ENCODE results near the gene MCOLN1. TPM values are rescaled to one million over a fixed set of nuclear protein-coding genes. Genes with fewer than 3 reads are reported as not detected.

MCOLN1 gene
- total and polyA plus RNA-seq, 2 of the 4 experiments (the other 2 are of a cell fraction) = 3.4 to 19.6 TPM

DNA sequence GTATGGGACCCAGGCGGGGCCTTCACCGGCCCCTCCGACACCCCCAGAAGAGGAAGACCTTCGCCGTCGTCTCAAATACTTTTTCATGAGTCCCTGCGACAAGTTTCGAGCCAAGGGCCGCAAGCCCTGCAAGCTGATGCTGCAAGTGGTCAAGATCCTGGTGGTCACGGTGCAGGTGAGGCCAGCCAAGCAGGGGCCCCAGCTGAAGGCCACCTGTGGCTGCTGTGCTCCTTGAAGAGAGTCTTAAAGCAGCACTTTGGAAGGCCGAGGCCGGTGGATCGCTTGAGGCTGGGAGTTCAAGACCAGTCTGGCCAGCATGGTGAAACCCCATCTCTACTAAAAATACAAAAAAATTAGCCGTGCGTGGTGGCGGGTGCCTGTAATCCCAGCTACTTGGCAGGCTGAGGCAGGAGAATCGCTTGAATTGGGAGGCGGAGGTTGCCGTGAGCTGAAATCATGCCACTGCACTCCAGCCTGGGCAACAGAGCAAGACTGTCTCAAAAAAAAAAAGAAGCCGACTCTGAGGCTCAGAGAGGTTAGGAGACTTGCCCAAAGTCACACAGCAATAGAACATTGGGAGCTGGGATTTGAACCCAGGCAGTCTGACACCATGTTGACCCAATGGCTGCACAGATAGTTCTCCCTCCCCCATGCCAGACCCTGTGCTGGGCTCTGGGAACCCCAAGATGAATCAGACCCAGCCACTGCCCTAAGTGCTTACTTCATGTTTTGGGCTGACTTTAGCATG is 2.7 kb downstream of the MCOLN1 start:
- H2AFZ ChIP-seq (replicated peaks; ENCODE audit: low read length, poor library complexity) = no peak overlapping the region
- H3K27ac ChIP-seq (ENCODE audit: insufficient read depth, low read length) = no peak overlapping the region
- H2BK15ac ChIP-seq (ENCODE audit: low read depth, low read length) = no peak overlapping the region
- 87% methylated on average over 13 of the region's 20 CpGs; no CpG with 5 or more reads in 1 of the 2 experiments for WGBS, 2 experiments (ENCODE audit: extremely low coverage in 2 of 2, insufficient read length in 1 of 2)
- H4K20me1 ChIP-seq (ENCODE audit: insufficient read depth, low read length) = no peaks in the 10 kb centered on the region
- peak overlapping the region; percentile 78 for H2AK9ac ChIP-seq (replicated peaks; ENCODE audit: low read depth, low read length, poor library complexity)
- intact Hi-C loops (cut with micrococcal nuclease) = no loop called here
- no peak overlapping the region for H3K18ac ChIP-seq (ENCODE audit: low read depth, low read length)
- H3K14ac ChIP-seq (replicated peaks; ENCODE audit: low read depth, low read length) = no peak overlapping the region
- no peak for ATAC-seq (ENCODE audit: low read depth)
- H4K8ac ChIP-seq (ENCODE audit: low read depth in 2 of 2, low read length in 2 of 2) = no peak overlapping the region
- peaks cover 7 to 26% of the 10 kb centered on the region in 2 experiments for H3K79me1 ChIP-seq (ENCODE audit: low read depth in 1 of 2, low read length in 2 of 2)
- no peak for DNase-seq
- BruUV-seq (replicated peaks) = no TSS peak
- CTCF ChIA-PET = no interaction called here
- dilution Hi-C loops (cut with HindIII; ENCODE audit: low sequenced_read_pairs, unreplicated experiment) = no loop called here
- peaks cover 20% of the 10 kb centered on the region for H3K36me3 ChIP-seq (ENCODE audit: control insufficient read depth, insufficient read depth, low read length)
- no peaks in the 10 kb centered on the region for H3K27me3 ChIP-seq (ENCODE audit: control insufficient read depth, insufficient read depth, low read length)
- no peak overlapping the region for H3K4ac ChIP-seq (ENCODE audit: low read depth, low read length)
- H2BK5ac ChIP-seq (ENCODE audit: low read depth, low read length, poor library complexity, severe bottlenecking) = no peak overlapping the region
- peaks cover 2% of the 10 kb centered on the region; the same call in 1 of the 2 replicates for H3K4me1 ChIP-seq (ENCODE audit: control insufficient read depth, insufficient read depth, low read length)
- H2BK20ac ChIP-seq (ENCODE audit: low read depth, low read length) = no peak overlapping the region
- H2BK120ac ChIP-seq (ENCODE audit: low read depth, low read length) = no peak overlapping the region
- no peak overlapping the region for H3K9ac ChIP-seq (ENCODE audit: low read depth, low read length)
- no peaks in the 10 kb centered on the region for H3K9me3 ChIP-seq (ENCODE audit: control insufficient read depth, insufficient read depth, low read length)
- no peak overlapping the region for H3K4me2 ChIP-seq (ENCODE audit: low read depth, low read length)
- H2AK5ac ChIP-seq (ENCODE audit: low read depth, low read length) = no peak overlapping the region
- TF ChIP-seq NFE2L2 (IDR thresholded peaks at IDR 0.05; ENCODE audit: low read depth, low read length) (no peak), RFX5 (IDR thresholded peaks at IDR 0.05; ENCODE audit: low read depth, low read length) (no peak), RCOR1 (IDR thresholded peaks at IDR 0.05; ENCODE audit: insufficient replicate concordance, low read length) (no peak), MAZ (IDR thresholded peaks at IDR 0.05; ENCODE audit: borderline replicate concordance, low read depth, low read length) (no peak), CEBPB (IDR thresholded peaks at IDR 0.05; ENCODE audit: low read depth, low read length) (no peak), RAD21 (IDR thresholded peaks at IDR 0.05; ENCODE audit: low read length) (no peak), MXI1 (IDR thresholded peaks at IDR 0.05; ENCODE audit: borderline replicate concordance, low read depth, low read length) (no peak), FOS (IDR thresholded peaks at IDR 0.05; ENCODE audit: low read depth, low read length) (no peak)
- in situ Hi-C loops (cut with MboI; ENCODE audit: low sequenced_read_pairs) = no loop called here
- no peak overlapping the region for H3K23ac ChIP-seq (ENCODE audit: low read depth, low read length)
- no peak overlapping the region for H4K91ac ChIP-seq (ENCODE audit: insufficient read depth, low read depth, low read length)
- H3K4me3 ChIP-seq (ENCODE audit: insufficient read depth, low read depth, low read length) = no peak overlapping the region
- H4K5ac ChIP-seq (ENCODE audit: low read depth, low read length) = no peak overlapping the region
- POLR2A ChIA-PET (ENCODE audit: unreplicated experiment) = no interaction called here
- H3K9me1 ChIP-seq (ENCODE audit: insufficient read depth, low read length) = no peaks in the 10 kb centered on the region
- H3K56ac ChIP-seq (ENCODE audit: extremely low read depth, insufficient read depth, low read length) = no peak overlapping the region

Data from IMR-90 (cell line).